ENCODE data around the gene FYTTD1. TPM values are rescaled to one million over a fixed set of nuclear protein-coding genes. Genes with fewer than 3 reads are reported as not detected.

The FYTTD1 gene
- polyA plus RNA-seq, 2 of the 4 experiments (the other 2 are of a cell fraction): 22.2 to 37.3 TPM

GRCh38 chr3:197789309-197789708, 39.6 kb downstream of the FYTTD1 start:
- FAIRE-seq: no peak
- ChIA-PET CTCF (interaction anchor here (1.5 kb wide), 1 partner anchor 12 kb away, joined by 3 read pairs; no protein-coding TSS in a partner anchor), POLR2A (no interaction called here)
- no peak overlapping the region for H3K27ac ChIP-seq
- H3K4me1 ChIP-seq: peaks cover 17% of the 10 kb centered on the region; the same call in 2 of the 3 replicates
- no peak for TF ChIP-seq ELK1 (IDR thresholded peaks at IDR 0.05; ENCODE audit: low read depth, low read length)
- TF ChIP-seq MAX (IDR thresholded peaks at IDR 0.05): no peak
- no peaks in the 10 kb centered on the region for H3K9me3 ChIP-seq
- H3K4me2 ChIP-seq: no peak overlapping the region
- ATAC-seq: no peak
- WGBS (ENCODE audit: missing lambda C conversion rate): 92% methylated on average over 3 of the region's 3 CpGs
- no peak overlapping the region for H3K4me3 ChIP-seq
- DNase-seq (ENCODE audit: low read depth in 1 of 2, low spot score in 1 of 2): no peak

GRCh38 chr3:197790033-197790432, 40.4 kb downstream of the FYTTD1 start:
- Histone ChIP-seq H3K4me2 (no peak overlapping the region; the same call in 1 of the 3 replicates), H3K27ac (no peak overlapping the region)
- CTCF ChIA-PET: interaction anchor here (1.5 kb wide), 1 partner anchor 11 kb away, joined by 3 read pairs; no protein-coding TSS in a partner anchor

GRCh38 chr3:197791113-197791891, 41.6 kb downstream of the FYTTD1 start, which contains the start of gene LRCH3:
Gene LRCH3 (plus strand): TSS chr3:197791254. CDS start chr3:197791279, 25 bp downstream.
- Histone ChIP-seq H3K9me3 (no peaks in the 10 kb centered on the region), H3K27ac (peak within 1 kb of the TSS; percentile 88 to 95), H3K4me3 (peak within 1 kb of the TSS; percentile 73), H3K4me2 (peak within 1 kb of the TSS; percentile 88), H3K4me1 (peaks cover 35% of the 10 kb centered on the region; the same call in 2 of the 3 replicates)
- ATAC-seq: peak; percentile 92
- ChIA-PET CTCF (interaction anchor here (0.6 kb wide), 1 partner anchor 18 kb away, joined by 5 read pairs; no protein-coding TSS in a partner anchor), POLR2A (interaction anchor here (1.0 to 1.2 kb wide), 2 partner anchors 41 to 64 kb away, joined by 3 to 4 read pairs; no protein-coding TSS in a partner anchor)
- DNase-seq (ENCODE audit: low read depth in 1 of 2, low spot score in 1 of 2): peak; percentile 65 to 86
- no peak for FAIRE-seq
- 1% methylated on average over 15 of the region's 83 CpGs for WGBS (ENCODE audit: missing lambda C conversion rate)
- TF ChIP-seq CHD2 (IDR thresholded peaks at IDR 0.05; ENCODE audit: low read length, partially characterized antibody) (no peak), CHD4 (IDR thresholded peaks at IDR 0.05; ENCODE audit: borderline replicate concordance) (no peak), PBX3 (IDR thresholded peaks at IDR 0.05) (0 out of 2 replicates have a peak, but pooled peaks have one; percentile 13), ZFP36 (IDR thresholded peaks at IDR 0.05; ENCODE audit: borderline replicate concordance, partially characterized antibody) (no peak), NFE2L2 (conservative IDR thresholded peaks at IDR 0.05; ENCODE audit: low read length) (no peak), BHLHE40 (IDR thresholded peaks at IDR 0.05; ENCODE audit: low read depth, low read length) (no peak), HDAC2 (IDR thresholded peaks at IDR 0.05) (no peak), JUN (IDR thresholded peaks at IDR 0.05) (peak in 1 of 2 experiments; percentile 84; a peak in 3 of 5 replicates), RFX5 (IDR thresholded peaks at IDR 0.05) (no peak), REST (IDR thresholded peaks at IDR 0.05) (no peak; the same call in 1 of the 2 replicates), KDM5A (IDR thresholded peaks at IDR 0.05) (no peak), RNF2 (IDR thresholded peaks at IDR 0.05; ENCODE audit: borderline replicate concordance, low read depth) (no peak), RARB (CRISPR knock-in tag; IDR thresholded peaks at IDR 0.05) (no peak), SREBF2 (IDR thresholded peaks at IDR 0.05) (no peak), HOXB13 (CRISPR knock-in tag; IDR thresholded peaks at IDR 0.05; ENCODE audit: low read depth) (no peak), CEBPB (IDR thresholded peaks at IDR 0.05) (no peak), POLR2A (IDR thresholded peaks at IDR 0.05; ENCODE audit: low read length) (peak; percentile 94), TFCP2L1 (CRISPR knock-in tag; IDR thresholded peaks at IDR 0.05) (peak; percentile 67; the same call in 1 of the 2 replicates), PHF8 (IDR thresholded peaks at IDR 0.05; ENCODE audit: borderline replicate concordance, low read depth) (peak; percentile 77), ZNF302 (CRISPR knock-in tag; IDR thresholded peaks at IDR 0.05) (no peak), BCL3 (IDR thresholded peaks at IDR 0.05) (peak; percentile 70; the same call in 1 of the 3 replicates), FOSB (CRISPR knock-in tag; IDR thresholded peaks at IDR 0.05) (no peak)

More at GRCh38 chr3:197790033-197790432, 40.4 kb downstream of the FYTTD1 start:
- TF ChIP-seq SMC3 (IDR thresholded peaks at IDR 0.05) (no peak), ZC3H11A (IDR thresholded peaks at IDR 0.05) (no peak), EP300 (IDR thresholded peaks at IDR 0.05) (no peak)
- POLR2A ChIA-PET: no interaction called here
- WGBS (ENCODE audit: missing lambda C conversion rate): 86% methylated on average over 1 of the region's 1 CpG
- H3K4me3 ChIP-seq: no peak overlapping the region
- ATAC-seq: no peak
- peaks cover 23% of the 10 kb centered on the region; the same call in 2 of the 3 replicates for H3K4me1 ChIP-seq
- H3K9me3 ChIP-seq: no peaks in the 10 kb centered on the region
- DNase-seq (ENCODE audit: low read depth in 1 of 2, low spot score in 1 of 2): no peak
- FAIRE-seq: no peak

All from A549 (cell line).